HG03439 (cell line): ENCODE measurements around the gene UQCR11.

ENCODE experiments used
- ATAC-seq: cut with Tn5 transposase; IDR thresholded peaks from one replicate; pipeline ENCODE4 v1.9.1; 2021; ENCODE audit warnings: mild to moderate bottlenecking, moderate library complexity; ENCODE audit not compliant: unreplicated experiment

Gene UQCR11

GRCh38 chr19:1618157-1619093, 13.2 kb upstream of the UQCR11 start:
- ATAC-seq, result no peak

- no peak for ATAC-seq
Observed at GRCh38 chr19:1616875-1617274, 11.6 kb upstream of the UQCR11 start.

- ATAC-seq, result no peak
Observed at GRCh38 chr19:1616396-1616795, 11.1 kb upstream of the UQCR11 start.

GRCh38 chr19:1615156-1615765, 10.0 kb upstream of the UQCR11 start:
- no peak for ATAC-seq

- no peak for ATAC-seq
Observed at GRCh38 chr19:1613808-1614570, 8.7 kb upstream of the UQCR11 start.

GRCh38 chr19:1613146-1613545, 7.9 kb upstream of the UQCR11 start:
- ATAC-seq, result no peak

- no peak for ATAC-seq
Observed at GRCh38 chr19:1612114-1613086, 7.1 kb upstream of the UQCR11 start.

GRCh38 chr19:1611353-1611752, 6.1 kb upstream of the UQCR11 start:
- no peak for ATAC-seq

- no peak for ATAC-seq
Observed at GRCh38 chr19:1610579-1610978, 5.3 kb upstream of the UQCR11 start.

- no peak for ATAC-seq
Observed at GRCh38 chr19:1609680-1610474, 4.6 kb upstream of the UQCR11 start.

- ATAC-seq, result no peak
Observed at GRCh38 chr19:1609103-1609396, 3.8 kb upstream of the UQCR11 start.

GRCh38 chr19:1608359-1609102, 3.3 kb upstream of the UQCR11 start:
- ATAC-seq, result no peak

- ATAC-seq, result no peak
Observed at GRCh38 chr19:1606138-1606651, 933 bp upstream of the UQCR11 start.

GRCh38 chr19:1602091-1602707, 3.1 kb downstream of the UQCR11 start:
- ATAC-seq, result no peak

- no peak for ATAC-seq
Observed at GRCh38 chr19:1601613-1602064, 3.6 kb downstream of the UQCR11 start.

- ATAC-seq, result no peak
Observed at GRCh38 chr19:1599460-1599846, 5.8 kb downstream of the UQCR11 start.

GRCh38 chr19:1598777-1599459, 6.3 kb downstream of the UQCR11 start:
- ATAC-seq, result no peak

GRCh38 chr19:1593501-1593772, 11.8 kb downstream of the UQCR11 start:
- no peak for ATAC-seq
